ENCODE measurements around the gene PDE11A.
"Not testable (repeated sequence)": the region's sequence is repeated elsewhere in the genome, so short reads cannot be mapped to it uniquely, and the experiment has no call there.

The PDE11A gene

DNA sequence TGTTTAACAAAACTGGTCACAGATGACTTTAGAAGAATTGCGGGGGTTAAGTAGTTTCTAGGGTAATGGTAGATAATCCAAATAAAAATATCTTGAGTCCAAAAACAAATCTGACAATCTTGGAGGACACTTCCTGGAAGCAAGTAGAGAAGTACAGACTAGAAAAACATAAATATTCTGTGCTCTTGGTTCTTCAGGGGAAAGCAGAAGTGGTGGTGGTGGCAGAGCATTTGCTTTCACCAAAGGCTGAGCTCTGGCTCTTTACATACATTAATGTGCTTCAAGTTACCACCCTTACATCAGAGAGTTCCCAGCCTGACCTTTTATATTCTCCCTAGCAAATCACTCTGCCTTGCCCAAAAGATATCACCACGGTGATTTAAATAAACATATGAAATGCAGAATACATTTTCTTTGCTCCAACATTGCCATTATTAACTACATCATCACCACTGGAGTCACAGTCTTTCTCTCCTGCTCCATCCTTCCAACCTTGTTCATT lies 15.3 kb downstream of the PDE11A start:
- no peaks in the 10 kb centered on the region for H3K36me3 Mint-ChIP-seq
- no peak overlapping the region for H3K27ac Mint-ChIP-seq
- H3K4me3 Mint-ChIP-seq = no peak overlapping the region
- no peaks in the 10 kb centered on the region for H3K9me3 Mint-ChIP-seq
- no peaks in the 10 kb centered on the region for H3K4me1 Mint-ChIP-seq
- no peaks in the 10 kb centered on the region for H3K27me3 Mint-ChIP-seq

- no peaks in the 10 kb centered on the region for H3K27me3 Mint-ChIP-seq
- H3K27ac Mint-ChIP-seq = no peak overlapping the region
- H3K4me1 Mint-ChIP-seq = no peaks in the 10 kb centered on the region
- H3K36me3 Mint-ChIP-seq = no peaks in the 10 kb centered on the region
- no peak overlapping the region for H3K4me3 Mint-ChIP-seq
- H3K9me3 Mint-ChIP-seq = no peaks in the 10 kb centered on the region
These were observed 16.2 kb downstream of the PDE11A start for GRCh38 chr2:178056345-178056744.

DNA sequence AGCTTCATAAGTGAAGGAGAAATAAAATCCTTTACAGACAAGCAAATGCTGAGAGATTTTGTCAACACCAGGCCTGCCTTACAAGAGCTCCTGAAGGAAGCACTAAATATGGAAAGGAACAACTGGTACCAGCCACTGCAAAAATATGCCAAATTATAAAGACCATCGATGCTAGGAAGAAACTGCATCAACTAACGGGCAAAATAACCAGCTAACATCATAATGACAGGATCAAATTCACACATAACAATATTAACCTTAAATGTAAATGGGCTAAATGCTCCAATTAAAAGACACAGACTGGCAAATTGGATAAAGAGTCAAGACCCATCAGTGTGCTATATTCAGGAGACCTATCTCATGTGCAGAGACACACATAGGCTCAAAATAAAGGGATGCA lies 21.3 kb downstream of the PDE11A start:
- not testable (repeated sequence) for H3K4me1 Mint-ChIP-seq, H3K4me3 Mint-ChIP-seq, H3K27me3 Mint-ChIP-seq, H3K9me3 Mint-ChIP-seq, H3K36me3 Mint-ChIP-seq, H3K27ac Mint-ChIP-seq

- Mint-ChIP-seq H3K4me1 (no peaks in the 10 kb centered on the region), H3K4me3 (no peak overlapping the region), H3K9me3 (peaks cover 5% of the 10 kb centered on the region), H3K27ac (no peak overlapping the region), H3K27me3 (peaks cover 4% of the 10 kb centered on the region), H3K36me3 (no peaks in the 10 kb centered on the region)
These were observed 25.2 kb downstream of the PDE11A start for GRCh38 chr2:178047391-178047790.

DNA sequence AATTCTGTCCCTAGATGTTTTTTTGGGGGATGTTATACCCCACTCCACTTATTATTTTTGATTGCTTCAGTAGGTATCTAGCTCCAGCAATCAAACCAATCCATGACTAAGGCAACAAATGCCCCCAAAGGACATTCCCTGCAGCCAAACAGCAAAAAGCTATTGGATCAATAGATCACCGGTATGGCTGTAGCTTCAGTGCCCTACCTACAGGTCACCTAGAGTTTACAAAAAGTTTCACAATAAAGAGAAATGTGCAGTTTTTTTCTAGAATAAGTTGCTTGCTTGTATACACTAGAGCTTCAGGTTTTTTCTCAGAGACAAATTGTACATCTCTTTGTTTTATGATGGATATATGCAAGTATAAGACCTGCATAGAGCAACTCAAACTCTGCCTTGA lies 27.7 kb downstream of the PDE11A start:
- Mint-ChIP-seq H3K4me1 (no peaks in the 10 kb centered on the region), H3K9me3 (no peaks in the 10 kb centered on the region), H3K27me3 (peaks cover 2% of the 10 kb centered on the region), H3K4me3 (no peak overlapping the region), H3K36me3 (no peaks in the 10 kb centered on the region), H3K27ac (no peak overlapping the region)

DNA sequence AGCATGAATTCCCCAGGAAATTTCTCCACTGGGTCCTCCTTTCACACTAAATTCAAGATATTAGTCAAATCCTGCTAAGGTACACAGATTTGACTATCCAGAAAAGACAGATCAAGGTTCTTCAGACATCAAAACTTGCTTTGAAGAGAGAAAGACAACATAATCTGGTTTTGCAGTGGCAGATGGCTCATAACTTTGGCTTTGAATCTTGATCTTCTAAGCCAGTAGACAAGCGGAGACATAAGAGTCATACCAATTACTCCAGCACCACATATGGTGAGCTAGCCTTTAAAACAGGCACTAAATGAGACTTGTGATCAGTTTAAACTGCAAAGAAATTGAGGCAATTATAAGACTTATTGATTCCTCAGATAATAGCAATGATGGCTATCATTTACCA lies 29.3 kb downstream of the PDE11A start:
- H3K27ac Mint-ChIP-seq = no peak overlapping the region
- H3K27me3 Mint-ChIP-seq = peaks cover 2% of the 10 kb centered on the region
- H3K4me3 Mint-ChIP-seq = no peak overlapping the region
- H3K9me3 Mint-ChIP-seq = no peaks in the 10 kb centered on the region
- H3K36me3 Mint-ChIP-seq = no peaks in the 10 kb centered on the region
- H3K4me1 Mint-ChIP-seq = no peaks in the 10 kb centered on the region

GRCh38 chr2:178033583-178033982 lies 39.0 kb downstream of the PDE11A start:
- H3K4me1 Mint-ChIP-seq = not testable (repeated sequence)

GRCh38 chr2:178029342-178029741 lies 43.2 kb downstream of the PDE11A start:
- Mint-ChIP-seq H3K4me1 (no peaks in the 10 kb centered on the region), H3K9me3 (peaks cover 6% of the 10 kb centered on the region), H3K27me3 (peaks cover 6% of the 10 kb centered on the region), H3K4me3 (no peak overlapping the region), H3K27ac (no peak overlapping the region), H3K36me3 (no peaks in the 10 kb centered on the region)

More at GRCh38 chr2:178033583-178033982, 39.0 kb downstream of the PDE11A start:
- peaks cover 14% of the 10 kb centered on the region for H3K9me3 Mint-ChIP-seq
- H3K36me3 Mint-ChIP-seq, H3K27ac Mint-ChIP-seq, H3K27me3 Mint-ChIP-seq, H3K4me3 Mint-ChIP-seq: not testable (repeated sequence)

DNA sequence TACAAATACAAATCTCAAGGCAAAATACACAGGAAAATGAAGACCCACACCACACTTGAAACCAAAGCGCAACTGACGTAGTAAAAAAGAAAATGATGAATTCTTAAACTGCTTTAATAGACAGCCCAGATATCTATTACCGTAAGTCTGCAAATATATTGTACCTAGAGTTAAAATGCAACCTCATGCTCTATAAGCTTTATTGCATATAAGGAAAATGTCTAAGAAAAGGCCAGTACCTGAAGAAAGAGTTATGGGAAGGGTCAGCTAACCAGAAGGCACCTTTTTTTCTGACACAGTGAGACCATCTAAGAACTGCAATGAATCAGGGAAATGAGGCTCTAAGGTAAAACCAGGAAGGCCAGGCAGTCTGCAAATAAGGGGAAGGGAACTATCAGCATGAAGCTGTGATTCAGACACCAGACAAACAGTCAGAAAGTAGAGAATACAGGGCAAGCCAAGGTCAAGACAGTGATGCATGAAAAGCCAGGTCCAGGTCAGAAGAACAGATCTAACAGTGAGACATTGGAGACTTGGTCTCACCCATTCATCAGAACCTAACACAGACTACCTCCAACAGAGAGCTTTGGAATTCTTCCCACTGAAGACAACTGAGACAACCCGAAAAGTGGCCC lies 46.9 kb downstream of the PDE11A start:
- H3K4me3 Mint-ChIP-seq = no peak overlapping the region
- H3K27ac Mint-ChIP-seq = no peak overlapping the region
- H3K9me3 Mint-ChIP-seq = no peaks in the 10 kb centered on the region
- H3K36me3 Mint-ChIP-seq = no peaks in the 10 kb centered on the region
- peaks cover 3% of the 10 kb centered on the region for H3K27me3 Mint-ChIP-seq
- H3K4me1 Mint-ChIP-seq = no peaks in the 10 kb centered on the region

DNA sequence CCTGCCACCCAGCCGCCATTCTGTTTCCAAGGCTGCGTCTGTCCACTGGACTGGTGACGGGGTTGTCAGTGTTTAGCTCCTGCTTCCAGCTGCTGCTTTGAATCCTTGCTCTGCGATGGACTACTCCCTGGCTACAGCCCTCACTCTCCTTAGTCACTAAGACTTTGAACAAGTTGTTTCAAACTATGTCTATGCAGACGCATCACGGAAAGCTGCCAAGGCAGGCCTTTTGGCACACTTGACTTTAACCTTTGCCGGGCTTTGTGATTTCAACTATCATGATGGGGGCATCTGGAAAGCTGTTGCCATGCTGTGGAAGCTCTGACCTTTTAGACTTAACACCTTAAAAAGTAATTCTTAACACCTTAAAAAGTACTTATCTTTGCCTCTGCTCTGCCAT lies 54.4 kb downstream of the PDE11A start:
- Mint-ChIP-seq H3K9me3 (no peaks in the 10 kb centered on the region), H3K27ac (no peak overlapping the region), H3K4me1 (no peaks in the 10 kb centered on the region), H3K27me3 (peaks cover 7% of the 10 kb centered on the region), H3K4me3 (no peak overlapping the region), H3K36me3 (no peaks in the 10 kb centered on the region)

- H3K4me1 Mint-ChIP-seq = no peaks in the 10 kb centered on the region
- H3K36me3 Mint-ChIP-seq = no peaks in the 10 kb centered on the region
- no peak overlapping the region for H3K4me3 Mint-ChIP-seq
- H3K9me3 Mint-ChIP-seq = no peaks in the 10 kb centered on the region
- no peak overlapping the region for H3K27ac Mint-ChIP-seq
- H3K27me3 Mint-ChIP-seq = peaks cover 7% of the 10 kb centered on the region
These were observed 56.0 kb downstream of the PDE11A start for GRCh38 chr2:178016612-178017011.

DNA sequence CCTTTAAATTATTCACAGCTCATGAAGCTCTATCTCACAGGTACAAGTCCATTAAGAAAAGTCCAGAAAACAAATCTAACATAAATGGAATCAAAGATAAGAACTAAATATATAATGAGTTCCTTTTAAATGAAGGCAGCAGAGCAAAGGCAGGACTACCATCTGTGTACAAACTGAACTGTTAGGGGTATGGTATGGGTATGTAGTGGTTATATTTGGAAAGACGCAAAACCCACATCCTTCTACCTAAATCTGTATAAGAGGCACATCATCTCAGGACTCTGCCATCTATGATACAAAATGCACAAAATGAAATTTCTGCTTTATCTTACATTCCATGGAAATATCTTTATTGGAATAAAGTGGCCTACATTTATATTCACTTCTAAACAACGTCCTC lies 59.9 kb downstream of the PDE11A start:
- H3K9me3 Mint-ChIP-seq = no peaks in the 10 kb centered on the region
- no peaks in the 10 kb centered on the region for H3K36me3 Mint-ChIP-seq
- no peak overlapping the region for H3K27ac Mint-ChIP-seq
- H3K4me3 Mint-ChIP-seq = no peak overlapping the region
- no peaks in the 10 kb centered on the region for H3K4me1 Mint-ChIP-seq
- H3K27me3 Mint-ChIP-seq = peaks cover 8% of the 10 kb centered on the region

DNA sequence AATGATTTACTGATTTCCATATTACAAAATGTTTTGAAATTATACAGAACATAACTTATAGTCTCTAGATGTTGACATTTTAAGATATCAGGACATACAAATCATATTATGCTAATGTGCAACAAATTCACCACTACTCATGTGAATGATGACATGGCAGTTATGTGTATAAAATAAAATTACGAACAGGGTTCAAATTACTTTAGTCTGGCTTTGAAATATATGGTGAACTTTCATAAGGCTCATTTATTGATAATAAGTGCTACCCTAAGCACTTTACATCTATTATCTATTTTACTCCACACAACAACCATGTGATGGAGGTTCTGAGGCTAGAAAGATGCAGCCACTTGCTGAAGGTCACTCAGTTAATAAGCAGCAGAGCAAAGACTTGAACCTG lies 62.8 kb downstream of the PDE11A start:
- Mint-ChIP-seq H3K4me1 (no peaks in the 10 kb centered on the region), H3K27me3 (peaks cover 7% of the 10 kb centered on the region), H3K27ac (no peak overlapping the region), H3K9me3 (no peaks in the 10 kb centered on the region), H3K36me3 (no peaks in the 10 kb centered on the region), H3K4me3 (no peak overlapping the region)

GRCh38 chr2:178008636-178009289 lies 63.8 kb downstream of the PDE11A start:
- Mint-ChIP-seq H3K4me1 (no peaks in the 10 kb centered on the region), H3K9me3 (no peaks in the 10 kb centered on the region), H3K36me3 (no peaks in the 10 kb centered on the region), H3K27me3 (peaks cover 4% of the 10 kb centered on the region), H3K27ac (no peak overlapping the region), H3K4me3 (no peak overlapping the region)

DNA sequence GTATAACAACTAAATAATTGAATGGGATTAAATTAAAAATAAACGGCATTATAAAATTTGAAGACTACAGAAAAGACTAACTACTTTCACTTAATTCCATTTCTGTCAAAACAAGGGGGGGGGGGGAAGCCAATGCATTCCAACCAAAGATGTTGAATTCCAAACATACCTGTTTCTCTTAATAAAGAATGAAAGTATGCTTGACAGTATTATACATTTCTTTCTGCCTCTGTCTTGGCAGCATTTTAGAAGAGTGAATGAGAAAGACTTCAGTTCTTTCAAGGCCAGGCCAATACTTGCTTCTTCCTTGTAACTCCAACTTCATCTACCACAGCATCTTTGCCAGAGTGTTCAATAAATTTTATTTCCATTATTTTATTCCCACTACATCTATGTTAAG lies 65.9 kb downstream of the PDE11A start:
- no peaks in the 10 kb centered on the region for H3K36me3 Mint-ChIP-seq
- H3K4me3 Mint-ChIP-seq = no peak overlapping the region
- H3K27ac Mint-ChIP-seq = no peak overlapping the region
- no peaks in the 10 kb centered on the region for H3K4me1 Mint-ChIP-seq
- H3K27me3 Mint-ChIP-seq = peaks cover 4% of the 10 kb centered on the region
- no peaks in the 10 kb centered on the region for H3K9me3 Mint-ChIP-seq

DNA sequence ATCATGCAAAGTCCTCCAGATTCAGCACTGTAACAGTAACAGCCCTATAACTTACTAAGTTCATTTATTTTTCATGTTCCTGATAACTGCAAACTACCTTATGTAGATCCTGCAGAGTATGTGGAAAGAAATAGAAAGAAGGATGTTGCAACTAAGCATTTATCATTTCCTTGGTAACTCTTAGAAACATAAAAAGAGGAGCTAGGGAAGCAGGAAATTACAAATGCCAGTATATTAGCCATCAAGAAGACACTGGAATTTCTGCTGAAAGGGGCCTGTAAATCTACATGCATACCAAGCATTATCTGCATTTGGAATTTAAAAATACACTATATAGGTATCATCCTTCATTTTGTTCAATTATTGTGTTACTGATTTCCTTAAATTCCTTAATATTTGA lies 66.8 kb downstream of the PDE11A start:
- H3K27me3 Mint-ChIP-seq = no peaks in the 10 kb centered on the region
- no peaks in the 10 kb centered on the region for H3K4me1 Mint-ChIP-seq
- no peaks in the 10 kb centered on the region for H3K36me3 Mint-ChIP-seq
- H3K9me3 Mint-ChIP-seq = no peaks in the 10 kb centered on the region
- no peak overlapping the region for H3K27ac Mint-ChIP-seq
- no peak overlapping the region for H3K4me3 Mint-ChIP-seq

DNA sequence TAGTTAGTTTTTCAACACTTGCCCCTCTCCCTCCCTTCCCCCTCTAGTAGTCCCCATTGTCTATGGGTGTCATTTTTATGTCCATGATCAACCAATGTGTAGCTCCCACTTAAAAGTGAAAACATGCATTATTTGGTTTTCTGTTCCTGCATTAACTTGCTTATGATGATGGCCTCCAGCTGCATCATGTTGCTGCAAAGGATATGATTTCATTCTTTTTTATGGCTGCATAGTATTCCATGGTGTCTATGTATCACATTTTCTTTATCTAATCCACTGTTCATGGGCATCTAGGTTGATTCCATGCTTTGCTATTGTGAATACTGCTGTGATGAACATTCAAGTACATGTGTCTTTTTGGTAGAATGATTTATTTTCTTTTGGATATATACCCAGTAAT lies 70.5 kb downstream of the PDE11A start:
- Mint-ChIP-seq H3K27me3 (no peaks in the 10 kb centered on the region), H3K4me3 (no peak overlapping the region), H3K36me3 (no peaks in the 10 kb centered on the region), H3K4me1 (no peaks in the 10 kb centered on the region), H3K27ac (no peak overlapping the region), H3K9me3 (no peaks in the 10 kb centered on the region)
